RWPE2 (cell line): ENCODE data around the gene XPO6.

ENCODE experiments used
- ATAC-seq: fragments of 200-7000 bp; cut with Tn5 transposase; 3 replicates; pipeline ENCODE4 v1.9.1; 2021; ENCODE audit warnings: low read depth
- DNase-seq: peaks from one replicate; pipeline ENCODE4 v3.0.0-alpha.2; 2020; ENCODE audit warnings: low spot score
- H3K27ac ChIP-seq: fragments of 450-650 bp; 2 replicates; pipeline ENCODE4 v1.5.1; 2017; ENCODE audit warnings: mild to moderate bottlenecking; ENCODE audit not compliant: poor library complexity, severe bottlenecking
- H3K27me3 ChIP-seq: fragments of 250-450 bp; sonication (Bioruptor Pico); 2 replicates; pipeline ENCODE4 v1.5.1; 2021; ENCODE audit warnings: mild to moderate bottlenecking, moderate library complexity; ENCODE audit not compliant: insufficient read depth, poor library complexity, severe bottlenecking
- H3K36me3 ChIP-seq: fragments of 250-450 bp; sonication (Bioruptor Pico); 2 replicates; pipeline ENCODE4 v1.5.1; 2020; ENCODE audit warnings: low read depth, mild to moderate bottlenecking, moderate library complexity
- H3K4me1 ChIP-seq: fragments of 250-450 bp; sonication (Bioruptor Pico); 2 replicates; pipeline ENCODE4 v1.5.1; 2021; ENCODE audit warnings: mild to moderate bottlenecking, moderate library complexity; ENCODE audit not compliant: insufficient read depth, poor library complexity, severe bottlenecking
- H3K4me3 ChIP-seq: fragments of 250-450 bp; sonication (Bioruptor Pico); 2 replicates; pipeline ENCODE4 v1.5.1; 2021; ENCODE audit warnings: mild to moderate bottlenecking, moderate library complexity; ENCODE audit not compliant: severe bottlenecking
- H3K9me3 ChIP-seq: fragments of 250-450 bp; sonication (Bioruptor Pico); 2 replicates; pipeline ENCODE4 v1.5.1; 2021; ENCODE audit warnings: mild to moderate bottlenecking, moderate library complexity; ENCODE audit not compliant: severe bottlenecking
- TF ChIP-seq, protein P1 (sequence below): fragments of 450-650 bp; IDR thresholded peaks from one replicate; pipeline ENCODE4 v1.5.1; 2017; ENCODE audit warnings: mild to moderate bottlenecking, moderate library complexity; ENCODE audit not compliant: poor library complexity, severe bottlenecking

XPO6 gene

DNA sequence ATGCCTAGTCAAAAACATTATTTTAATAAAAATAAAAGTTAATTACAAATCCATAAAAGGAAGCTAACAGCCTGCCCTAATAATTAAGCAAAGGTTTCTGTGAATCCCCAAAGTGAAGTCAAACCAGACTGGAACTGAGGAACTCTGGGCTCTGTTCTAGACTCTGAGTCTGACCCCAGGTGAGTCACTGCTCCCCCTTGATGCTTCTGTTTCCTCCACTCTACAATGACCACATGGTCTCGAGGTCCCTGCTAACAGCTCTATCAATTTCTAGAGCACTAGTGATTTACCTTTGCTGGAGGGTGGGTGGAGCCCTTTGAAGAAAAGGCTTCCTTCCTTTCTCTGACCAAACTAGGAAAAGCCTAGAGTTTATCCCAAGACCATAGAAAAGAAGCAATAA, 32.4 kb downstream of the XPO6 start:
- Histone ChIP-seq H3K4me3 (no peak overlapping the region), H3K4me1 (peaks cover 26% of the 10 kb centered on the region), H3K9me3 (no peaks in the 10 kb centered on the region), H3K27me3 (no peaks in the 10 kb centered on the region), H3K27ac (no peak overlapping the region), H3K36me3 (peaks cover 57% of the 10 kb centered on the region)
- DNase-seq (no peak), ATAC-seq (no peak)
- TF ChIP-seq, protein P1, sequence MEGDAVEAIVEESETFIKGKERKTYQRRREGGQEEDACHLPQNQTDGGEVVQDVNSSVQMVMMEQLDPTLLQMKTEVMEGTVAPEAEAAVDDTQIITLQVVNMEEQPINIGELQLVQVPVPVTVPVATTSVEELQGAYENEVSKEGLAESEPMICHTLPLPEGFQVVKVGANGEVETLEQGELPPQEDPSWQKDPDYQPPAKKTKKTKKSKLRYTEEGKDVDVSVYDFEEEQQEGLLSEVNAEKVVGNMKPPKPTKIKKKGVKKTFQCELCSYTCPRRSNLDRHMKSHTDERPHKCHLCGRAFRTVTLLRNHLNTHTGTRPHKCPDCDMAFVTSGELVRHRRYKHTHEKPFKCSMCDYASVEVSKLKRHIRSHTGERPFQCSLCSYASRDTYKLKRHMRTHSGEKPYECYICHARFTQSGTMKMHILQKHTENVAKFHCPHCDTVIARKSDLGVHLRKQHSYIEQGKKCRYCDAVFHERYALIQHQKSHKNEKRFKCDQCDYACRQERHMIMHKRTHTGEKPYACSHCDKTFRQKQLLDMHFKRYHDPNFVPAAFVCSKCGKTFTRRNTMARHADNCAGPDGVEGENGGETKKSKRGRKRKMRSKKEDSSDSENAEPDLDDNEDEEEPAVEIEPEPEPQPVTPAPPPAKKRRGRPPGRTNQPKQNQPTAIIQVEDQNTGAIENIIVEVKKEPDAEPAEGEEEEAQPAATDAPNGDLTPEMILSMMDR = no peak

DNA sequence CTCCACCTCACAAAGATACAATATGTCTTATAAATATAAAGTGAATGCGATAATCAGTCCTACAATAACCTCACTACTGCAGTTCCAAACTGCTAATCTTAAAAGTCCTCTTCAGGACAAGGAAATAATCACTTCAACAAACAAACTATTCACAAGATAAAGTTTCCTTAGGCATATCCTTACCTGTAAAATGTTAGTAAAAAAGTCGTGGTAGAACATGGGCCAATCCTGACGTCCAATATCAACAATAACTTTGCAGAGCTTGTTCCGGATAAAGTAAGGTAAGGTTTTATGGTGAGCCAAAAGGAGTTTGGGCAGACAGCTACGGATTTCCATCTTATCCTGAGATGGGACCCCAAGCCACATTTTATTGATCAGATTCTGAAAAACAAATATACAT, 36.0 kb downstream of the XPO6 start:
- no peaks in the 10 kb centered on the region for H3K27me3 ChIP-seq
- peaks cover 86% of the 10 kb centered on the region for H3K36me3 ChIP-seq

DNA sequence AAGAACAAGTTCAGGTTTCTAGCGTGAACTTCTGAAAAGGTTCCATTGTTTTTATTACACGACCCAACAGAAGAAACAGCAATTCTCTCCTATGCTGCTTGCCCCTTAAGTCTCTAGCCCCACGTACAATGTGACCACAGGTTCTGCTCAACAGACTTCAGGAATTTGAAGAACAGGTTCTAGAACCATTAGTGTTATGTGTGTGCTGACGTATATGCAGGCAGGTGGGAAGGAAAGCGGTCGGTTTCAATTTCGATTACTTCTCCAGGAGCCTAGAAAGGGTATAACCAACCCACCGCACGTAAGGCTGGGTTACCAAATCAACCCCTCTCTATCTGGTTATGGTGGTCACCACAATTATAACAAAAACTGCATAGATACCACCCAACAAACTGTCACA, 39.4 kb downstream of the XPO6 start:
- Histone ChIP-seq H3K27ac (no peak overlapping the region), H3K9me3 (no peaks in the 10 kb centered on the region), H3K4me1 (peaks cover 6% of the 10 kb centered on the region), H3K27me3 (no peaks in the 10 kb centered on the region), H3K4me3 (no peak overlapping the region), H3K36me3 (peaks cover 82% of the 10 kb centered on the region)
- TF ChIP-seq, protein P1 = no peak
- ATAC-seq = no peak
- no peak for DNase-seq

More for the DNA sequence above, 36.0 kb downstream of the XPO6 start:
- ATAC-seq (no peak), DNase-seq (no peak)
- H3K4me1 ChIP-seq = no peaks in the 10 kb centered on the region
- no peak overlapping the region for H3K27ac ChIP-seq
- TF ChIP-seq, protein P1 = no peak
- H3K9me3 ChIP-seq = no peaks in the 10 kb centered on the region
- no peak overlapping the region for H3K4me3 ChIP-seq

DNA sequence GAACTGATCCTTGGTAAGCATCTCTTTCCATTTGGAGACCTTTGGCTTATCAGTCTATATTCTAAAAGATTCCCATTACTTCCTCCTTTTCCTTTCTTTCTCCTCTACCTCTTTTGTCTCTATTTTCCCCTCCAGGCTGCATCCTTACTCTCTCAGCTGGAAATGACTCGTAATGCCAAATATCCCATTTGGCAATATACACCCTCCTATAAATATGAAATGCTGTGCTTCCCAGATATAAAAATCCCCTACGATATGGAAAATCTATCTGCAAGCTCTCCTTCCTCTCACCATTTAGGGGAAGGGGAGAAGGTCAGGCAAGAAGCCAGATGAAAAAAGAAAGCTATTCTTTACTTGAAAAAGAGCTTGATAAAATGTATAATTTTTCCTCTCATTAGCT, 39.9 kb downstream of the XPO6 start:
- TF ChIP-seq, protein P1 = no peak
- H3K4me3 ChIP-seq = no peak overlapping the region
- H3K27me3 ChIP-seq = no peaks in the 10 kb centered on the region
- no peaks in the 10 kb centered on the region for H3K9me3 ChIP-seq
- peaks cover 78% of the 10 kb centered on the region for H3K36me3 ChIP-seq
- no peak for ATAC-seq
- H3K27ac ChIP-seq = no peak overlapping the region
- no peak for DNase-seq
- peaks cover 10% of the 10 kb centered on the region for H3K4me1 ChIP-seq

DNA sequence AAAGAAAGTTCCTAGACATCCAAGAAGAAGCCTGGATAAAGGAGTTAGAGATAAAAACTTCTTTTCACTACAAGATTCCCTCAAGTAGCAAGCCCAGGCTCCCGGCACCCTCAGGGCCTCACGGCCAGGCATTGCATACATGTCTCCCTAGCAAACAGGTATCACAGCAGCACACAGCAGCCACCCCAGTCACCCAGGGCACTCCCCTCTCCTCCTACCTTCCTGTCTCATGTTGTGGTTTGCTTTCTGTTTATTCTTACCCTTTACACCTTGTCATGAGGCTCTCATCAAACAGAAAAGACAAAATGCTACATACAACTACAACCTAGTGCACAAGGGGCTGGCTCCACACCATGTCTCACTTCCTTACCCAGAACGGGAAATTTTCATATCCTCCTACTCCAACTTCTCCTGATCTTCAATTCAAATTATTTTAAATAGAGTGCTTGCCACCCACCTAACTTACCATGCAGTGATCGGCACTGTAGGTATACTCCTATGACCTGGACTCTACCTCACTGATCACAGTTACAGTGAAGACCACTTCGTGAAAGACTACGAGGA, 42.7 kb downstream of the XPO6 start:
- no peak for DNase-seq
- ATAC-seq = no peak
- Histone ChIP-seq H3K27me3 (no peaks in the 10 kb centered on the region), H3K27ac (no peak overlapping the region), H3K4me3 (no peak overlapping the region), H3K4me1 (peaks cover 22% of the 10 kb centered on the region), H3K9me3 (no peaks in the 10 kb centered on the region), H3K36me3 (peaks cover 81% of the 10 kb centered on the region)
- TF ChIP-seq, protein P1 = no peak
